Keratinocyte (primary cell): ENCODE measurements around the gene LYPD6. TPM values are rescaled to one million over a fixed set of nuclear protein-coding genes. Genes with fewer than 3 reads are reported as not detected.

Experiments used
- DNase-seq: peaks from one replicate; pipeline ENCODE4 v3.0.0-alpha.2; 2011; ENCODE audit warnings: low read depth, missing footprints, low spot score
- FAIRE-seq: peaks from 2 replicates; lab custom pipeline; 2011; peaks lifted over from hg19 to GRCh38; lab: Jason Lieb, UNC
- H2AFZ ChIP-seq: 2 replicates; pipeline ENCODE4 v1.6.0; 2012; ENCODE audit warnings: low read length, control low read depth, inconsistent platforms; ENCODE audit not compliant: control insufficient read depth
- H3K27ac ChIP-seq: 2 replicates; pipeline ENCODE4 v1.5.1; 2011; ENCODE audit warnings: low read length; ENCODE audit not compliant: control insufficient read depth, insufficient read depth
- H3K27me3 ChIP-seq: 3 replicates; pipeline ENCODE4 v1.6.0; 2011; ENCODE audit warnings: low read length; ENCODE audit not compliant: control insufficient read depth, insufficient read depth; ENCODE audit errors: extremely low read depth
- H3K36me3 ChIP-seq, 2 experiments: 2 replicates in 1 of 2; 3 replicates in 1 of 2; pipeline ENCODE4 v1.5.1; 2011; ENCODE audit warnings: low read length in 2 of 2, mild to moderate bottlenecking in 1 of 2; ENCODE audit not compliant: control insufficient read depth in 2 of 2, insufficient read depth in 2 of 2; ENCODE audit errors: extremely low read depth in 1 of 2
- H3K4me1 ChIP-seq: 3 replicates; pipeline ENCODE4 v1.5.1; 2011; ENCODE audit warnings: low read length; ENCODE audit not compliant: control insufficient read depth, insufficient read depth; ENCODE audit errors: extremely low read depth
- H3K4me2 ChIP-seq: 3 replicates; pipeline ENCODE4 v1.6.0; 2011; ENCODE audit warnings: low read depth, low read length; ENCODE audit not compliant: control insufficient read depth, insufficient read depth; ENCODE audit errors: extremely low read depth
- H3K4me3 ChIP-seq, 3 experiments: fragments of 200-600 bp in 1 of 3; sonication (generic) in 1 of 3; 2 replicates in 2 of 3; 3 replicates in 1 of 3; pipeline ENCODE4 v1.5.1; 2011 to 2016; ENCODE audit warnings: low read length in 3 of 3, mild to moderate bottlenecking in 3 of 3, control low read depth in 2 of 3, inconsistent platforms in 1 of 3, low read depth in 1 of 3, mixed read lengths in 1 of 3, mixed run types in 1 of 3, moderate library complexity in 1 of 3; ENCODE audit not compliant: control insufficient read depth in 2 of 3, insufficient read depth in 2 of 3; ENCODE audit errors: extremely low read depth in 1 of 3
- H3K79me2 ChIP-seq: 2 replicates; pipeline ENCODE4 v1.6.0; 2012; ENCODE audit warnings: low read length; ENCODE audit not compliant: control insufficient read depth, insufficient read depth
- H3K9ac ChIP-seq: 3 replicates; pipeline ENCODE4 v1.6.0; 2011; ENCODE audit warnings: low read length; ENCODE audit not compliant: control insufficient read depth, insufficient read depth; ENCODE audit errors: extremely low read depth
- H3K9me1 ChIP-seq: 3 replicates; pipeline ENCODE4 v1.6.0; 2011; ENCODE audit warnings: low read length; ENCODE audit not compliant: control insufficient read depth, insufficient read depth; ENCODE audit errors: extremely low read depth
- H3K9me3 ChIP-seq: 2 replicates; pipeline ENCODE4 v1.5.1; 2012; ENCODE audit warnings: low read depth, low read length; ENCODE audit not compliant: control insufficient read depth
- H4K20me1 ChIP-seq: 3 replicates; pipeline ENCODE4 v1.6.0; 2011; ENCODE audit warnings: low read length; ENCODE audit not compliant: control insufficient read depth, insufficient read depth; ENCODE audit errors: extremely low read depth
- EZH2 ChIP-seq: IDR thresholded peaks from one replicate; pipeline ENCODE4 v1.6.1; 2012; ENCODE audit warnings: inconsistent platforms, mild to moderate bottlenecking, low read length, moderate library complexity
- dilution Hi-C: fragments of 300-500 bp; cut with MboI; formaldehyde crosslinking; loops from one replicate; pipeline ENCODE4 v1.7.0; 2020; ENCODE audit warnings: low sequenced_read_pairs; ENCODE audit not compliant: extremely low pct_ligation_motif_present
- polyA plus RNA-seq, 5 experiments: library from polyadenylated mRNA; depleted of rRNA in 3 of 5; stranded (reverse) in 3 of 5; stranded (forward) in 1 of 5; unstranded in 1 of 5; fragments of >200 nt; gene quantifications; 1 replicate in 1 of 5; 2 replicates in 3 of 5; 3 replicates in 1 of 5; pipeline versions ENCODE4 v1.2.1 to v1.2.3, GENCODE V29; 2011 to 2012; ENCODE audit warnings: missing spikeins in 2 of 5, low read depth in 1 of 5, low replicate concordance in 1 of 5
- TF ChIP-seq, protein P1 (sequence below), 3 experiments: IDR thresholded peaks in 1 of 3; conservative IDR thresholded peaks in 1 of 3; optimal IDR thresholded peaks in 1 of 3; 2 replicates in 2 of 3; 3 replicates in 1 of 3; pipeline versions ENCODE3 to v1.5.1; 2011; ENCODE audit warnings: low read length in 3 of 3, mild to moderate bottlenecking in 3 of 3, moderate library complexity in 2 of 3, control low read depth in 1 of 3, inconsistent platforms in 1 of 3; ENCODE audit not compliant: insufficient read depth in 2 of 3; ENCODE audit errors: extremely low read depth in 1 of 3

LYPD6 gene
- polyA plus RNA-seq, 1 donor (not counting 4 experiments of a cell fraction or from before 2014, with no cell fraction given), result 3.5 TPM

DNA sequence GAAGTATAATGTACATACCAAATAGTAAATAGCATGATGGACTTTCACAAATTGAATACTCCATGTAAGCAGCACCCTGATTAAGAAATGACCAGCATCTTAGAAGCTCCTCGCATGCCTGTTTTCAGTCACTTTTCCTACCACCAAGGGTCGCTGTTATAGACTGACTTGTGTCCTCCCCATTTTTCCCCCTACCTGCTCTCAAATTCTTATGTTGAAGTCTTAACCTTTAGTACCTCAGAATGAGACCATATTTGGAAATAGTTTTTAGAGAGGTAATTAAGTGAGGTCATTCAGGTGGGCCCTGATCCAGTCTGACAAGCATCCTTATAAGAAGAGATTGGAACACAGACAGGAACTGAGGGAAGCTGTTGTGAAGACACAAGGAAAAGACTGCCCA, 125.9 kb downstream of the LYPD6 start:
- FAIRE-seq, result no peak
- H3K4me1 ChIP-seq, result no peaks in the 10 kb centered on the region
- H3K27ac ChIP-seq, result no peak overlapping the region
- no peak for DNase-seq
- dilution Hi-C loops, result no loop called here
- H3K9me3 ChIP-seq, result peaks cover 2% of the 10 kb centered on the region
- TF ChIP-seq, protein P1, sequence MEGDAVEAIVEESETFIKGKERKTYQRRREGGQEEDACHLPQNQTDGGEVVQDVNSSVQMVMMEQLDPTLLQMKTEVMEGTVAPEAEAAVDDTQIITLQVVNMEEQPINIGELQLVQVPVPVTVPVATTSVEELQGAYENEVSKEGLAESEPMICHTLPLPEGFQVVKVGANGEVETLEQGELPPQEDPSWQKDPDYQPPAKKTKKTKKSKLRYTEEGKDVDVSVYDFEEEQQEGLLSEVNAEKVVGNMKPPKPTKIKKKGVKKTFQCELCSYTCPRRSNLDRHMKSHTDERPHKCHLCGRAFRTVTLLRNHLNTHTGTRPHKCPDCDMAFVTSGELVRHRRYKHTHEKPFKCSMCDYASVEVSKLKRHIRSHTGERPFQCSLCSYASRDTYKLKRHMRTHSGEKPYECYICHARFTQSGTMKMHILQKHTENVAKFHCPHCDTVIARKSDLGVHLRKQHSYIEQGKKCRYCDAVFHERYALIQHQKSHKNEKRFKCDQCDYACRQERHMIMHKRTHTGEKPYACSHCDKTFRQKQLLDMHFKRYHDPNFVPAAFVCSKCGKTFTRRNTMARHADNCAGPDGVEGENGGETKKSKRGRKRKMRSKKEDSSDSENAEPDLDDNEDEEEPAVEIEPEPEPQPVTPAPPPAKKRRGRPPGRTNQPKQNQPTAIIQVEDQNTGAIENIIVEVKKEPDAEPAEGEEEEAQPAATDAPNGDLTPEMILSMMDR (optimal IDR thresholded peaks at IDR 0.05 in 1 of 3, IDR thresholded peaks at IDR 0.05 in 1 of 3, conservative IDR thresholded peaks at IDR 0.05 in 1 of 3; ENCODE audit: extremely low read depth in 1 of 3, insufficient read depth in 2 of 3, low read length in 3 of 3), result no peak
- no peak for TF ChIP-seq EZH2
- no peaks in the 10 kb centered on the region for H3K27me3 ChIP-seq
- no peak overlapping the region for H3K4me3 ChIP-seq
- no peak overlapping the region for H3K4me2 ChIP-seq
- no peaks in the 10 kb centered on the region for H3K9me1 ChIP-seq
- no peaks in the 10 kb centered on the region for H3K79me2 ChIP-seq
- H3K9ac ChIP-seq, result no peak overlapping the region
- no peaks in the 10 kb centered on the region for H3K36me3 ChIP-seq
- no peaks in the 10 kb centered on the region for H4K20me1 ChIP-seq
- no peak overlapping the region for H2AFZ ChIP-seq

DNA sequence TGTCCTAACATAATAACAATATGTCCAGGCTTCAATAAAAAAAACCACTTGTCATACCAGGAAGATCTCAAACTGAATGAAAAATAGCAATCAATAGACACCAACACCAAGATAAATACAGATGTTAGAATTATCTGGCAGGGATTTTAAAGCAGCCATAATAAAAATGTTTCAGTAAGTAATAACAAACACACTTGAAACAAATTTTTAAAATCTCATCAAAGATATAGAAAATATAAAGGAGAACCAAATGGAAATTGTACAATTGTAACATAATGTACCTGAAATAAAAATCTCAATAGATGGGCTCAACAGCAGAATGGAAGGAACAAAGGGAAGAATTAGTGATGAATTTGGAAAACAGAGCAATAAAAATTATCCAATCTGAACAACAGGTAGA, 128.1 kb downstream of the LYPD6 start:
- Histone ChIP-seq H3K9me1 (no peaks in the 10 kb centered on the region), H3K4me3 (no peak overlapping the region), H3K27me3 (no peaks in the 10 kb centered on the region), H3K9me3 (peaks cover 2% of the 10 kb centered on the region), H2AFZ (no peak overlapping the region), H3K4me1 (no peaks in the 10 kb centered on the region), H3K27ac (no peak overlapping the region), H4K20me1 (no peaks in the 10 kb centered on the region), H3K4me2 (no peak overlapping the region), H3K9ac (no peak overlapping the region), H3K79me2 (no peaks in the 10 kb centered on the region), H3K36me3 (no peaks in the 10 kb centered on the region)
- FAIRE-seq, result no peak
- TF ChIP-seq EZH2, result no peak
- TF ChIP-seq, protein P1 (optimal IDR thresholded peaks at IDR 0.05 in 1 of 3, IDR thresholded peaks at IDR 0.05 in 1 of 3, conservative IDR thresholded peaks at IDR 0.05 in 1 of 3; ENCODE audit: extremely low read depth in 1 of 3, insufficient read depth in 2 of 3, low read length in 3 of 3), result no peak
- dilution Hi-C loops, result no loop called here
- DNase-seq, result no peak
